Epithelial cell of prostate (primary cell): ENCODE measurements around the gene TUBB4B.
A peak's percentile ranks its signal among the peaks of the same experiment; 100 is the strongest.

ENCODE experiments used
- DNase-seq: peaks from one replicate; pipeline ENCODE4 v3.0.0-alpha.2; 2011; ENCODE audit warnings: low read depth, low spot score
- H3K27ac ChIP-seq: fragments of 450-650 bp; 2 replicates; pipeline ENCODE4 v1.5.1; 2017; ENCODE audit warnings: mild to moderate bottlenecking

TUBB4B gene

DNA sequence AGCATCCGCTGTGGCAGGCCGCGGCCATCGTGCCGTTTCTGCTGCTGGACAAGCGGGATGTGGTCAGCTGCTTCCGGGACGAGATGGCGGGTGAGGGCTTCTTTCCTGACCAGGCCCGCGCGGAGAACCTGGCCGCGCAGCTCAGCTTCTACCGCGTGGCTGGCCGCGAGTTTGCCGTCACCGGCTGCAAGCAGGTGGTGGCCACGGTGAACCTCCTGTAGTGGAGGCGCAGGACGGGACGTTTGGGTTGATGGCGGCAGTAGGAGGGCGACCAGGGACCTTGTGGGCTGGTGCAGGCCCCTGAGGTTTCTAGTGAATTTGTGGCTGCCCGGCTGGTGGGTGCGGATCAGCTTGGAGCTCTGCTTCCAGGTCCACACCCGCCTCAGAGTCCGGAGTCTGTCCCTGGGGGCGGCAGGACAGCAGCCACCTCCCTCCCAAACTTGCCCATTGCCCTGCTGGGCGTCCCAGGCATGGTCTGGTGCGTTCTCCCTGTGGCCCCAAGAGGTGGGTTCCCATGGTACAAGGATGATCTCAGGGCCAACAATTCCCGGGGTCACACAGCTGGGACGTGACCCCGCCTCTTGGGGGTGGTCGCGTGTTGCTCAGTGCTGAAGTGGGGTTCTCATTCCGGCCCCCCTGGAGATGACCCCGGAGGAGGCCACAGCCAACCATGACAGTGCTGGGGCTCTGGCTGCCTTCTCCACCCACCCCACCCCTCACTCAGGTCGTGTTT, 38.8 kb downstream of the TUBB4B start:
- no peak for DNase-seq
- no peak overlapping the region for H3K27ac ChIP-seq

DNA sequence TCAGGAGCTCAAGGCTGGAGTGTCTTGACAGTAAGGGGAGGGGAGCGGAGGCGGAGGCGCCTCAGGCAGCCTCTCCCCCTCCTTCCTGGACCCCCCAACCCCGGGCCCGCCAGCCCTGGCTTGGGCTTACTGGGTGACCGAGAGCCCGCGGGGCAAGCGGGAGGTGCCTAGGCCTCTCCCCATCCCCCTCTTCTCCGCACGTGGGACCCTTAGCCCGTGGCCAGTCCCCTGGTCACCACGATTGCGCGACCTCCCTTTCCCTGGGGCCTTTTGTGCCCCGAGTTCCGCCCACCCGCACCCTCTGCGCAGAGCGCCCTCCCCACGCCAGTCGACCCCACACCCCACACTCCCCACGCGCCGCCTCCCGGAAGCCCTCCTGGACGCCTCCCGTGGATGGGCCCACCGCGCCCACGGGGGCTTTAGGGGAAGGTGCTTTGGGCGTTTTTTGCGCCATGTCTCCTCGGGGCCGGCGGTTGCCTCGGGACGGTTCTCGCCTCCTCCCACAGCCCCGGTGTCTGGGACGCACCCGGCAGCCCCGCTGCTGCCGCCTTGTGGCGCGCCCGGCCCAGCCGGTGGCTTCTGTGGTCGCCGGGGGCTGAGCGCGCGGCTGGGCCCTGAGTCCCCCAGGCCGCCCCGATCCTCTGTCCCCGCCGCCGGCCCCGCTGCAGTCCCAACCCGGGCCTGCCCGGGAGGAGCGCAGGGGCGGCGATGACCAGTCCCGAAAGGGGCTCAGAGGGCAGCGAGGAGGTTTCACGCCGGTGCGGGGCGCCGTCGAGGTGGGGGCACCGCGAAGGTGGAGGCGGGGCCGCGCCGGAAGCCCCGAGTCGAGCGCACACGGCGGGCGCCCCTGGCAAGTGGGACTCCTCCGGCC, 39.6 kb downstream of the TUBB4B start:
- H3K27ac ChIP-seq = no peak overlapping the region
- no peak for DNase-seq

DNA sequence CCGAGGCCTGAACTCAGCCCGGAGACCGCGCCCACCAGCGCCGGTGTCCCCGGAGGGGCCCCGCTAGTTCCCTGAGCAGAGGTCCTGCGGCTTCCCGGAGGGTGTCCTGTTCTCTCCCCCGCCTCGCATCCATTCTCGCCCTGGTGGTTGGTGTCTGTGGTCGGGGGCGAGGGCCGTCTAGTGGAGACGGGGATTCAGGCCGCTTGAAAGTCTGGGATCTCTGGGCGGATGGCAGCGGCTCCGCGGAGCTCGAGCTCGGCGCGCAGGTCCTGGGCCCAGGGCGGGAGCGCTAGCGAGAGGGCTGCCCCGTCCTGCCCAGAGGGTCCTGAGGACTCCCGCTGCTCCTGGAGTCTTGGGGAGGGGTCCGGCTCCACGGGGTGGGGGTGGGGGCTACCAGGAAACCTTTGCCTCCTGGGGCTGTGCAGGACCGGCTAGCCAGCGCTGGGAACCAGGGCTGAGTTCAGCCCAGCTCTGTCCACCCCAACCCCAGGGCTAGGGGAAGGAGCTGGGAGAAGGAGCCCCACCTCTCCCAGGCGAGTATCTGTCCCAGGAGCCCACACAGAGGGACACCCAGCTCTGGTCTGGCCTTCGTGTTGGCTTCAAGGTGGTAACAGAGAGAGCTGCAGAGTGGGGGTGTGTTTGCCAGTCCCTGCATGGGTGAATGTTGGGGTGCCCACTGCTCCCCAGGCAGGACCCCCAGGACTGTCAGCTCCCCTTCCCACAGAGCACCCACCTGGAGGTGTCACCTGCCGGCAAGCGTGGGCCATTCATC, 40.4 kb downstream of the TUBB4B start:
- H3K27ac ChIP-seq = no peak overlapping the region
- no peak for DNase-seq

DNA sequence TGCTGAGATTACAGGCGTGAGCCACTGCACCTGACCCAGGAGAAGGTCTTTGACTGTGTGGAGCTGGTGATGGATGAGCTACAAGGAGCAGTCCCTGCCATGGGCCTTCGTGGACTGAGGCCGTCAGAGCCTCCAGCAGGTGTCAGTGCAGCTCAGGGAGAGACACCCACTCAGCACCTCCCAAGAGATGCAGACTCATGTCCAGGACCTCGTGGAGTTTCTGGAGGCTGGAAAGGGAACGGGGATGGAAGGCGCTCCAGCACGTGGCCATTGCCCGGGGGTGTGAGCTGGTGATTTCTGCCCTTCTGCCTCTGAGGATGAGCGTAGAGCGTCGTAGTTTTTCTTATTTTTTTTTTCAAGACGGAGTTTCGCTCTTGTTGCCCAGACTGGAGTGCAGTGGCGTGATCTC, 45.9 kb downstream of the TUBB4B start:
- DNase-seq = no peak
- no peak overlapping the region for H3K27ac ChIP-seq

DNA sequence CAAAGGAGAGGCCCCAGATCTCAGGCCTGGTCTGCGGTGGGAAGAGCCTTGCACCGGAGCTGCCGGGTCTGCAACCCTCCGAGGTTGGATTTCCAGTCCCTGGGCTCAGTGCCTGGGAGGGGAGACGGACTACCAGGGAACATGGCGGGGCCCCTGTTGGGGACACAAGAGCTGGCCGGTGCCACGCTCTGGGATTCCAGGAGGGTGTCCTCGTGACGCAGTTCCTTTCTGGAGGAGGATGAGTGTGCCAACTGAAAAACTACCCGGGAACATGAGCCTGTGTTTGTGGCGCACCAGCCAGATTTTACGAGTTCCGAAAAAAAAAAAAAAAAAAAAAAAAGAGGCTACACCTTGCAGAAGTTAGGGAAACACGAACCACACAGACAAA, 52.0 kb downstream of the TUBB4B start:
- H3K27ac ChIP-seq = peak overlapping the region; percentile 74

More for the DNA sequence above, 52.0 kb downstream of the TUBB4B start:
- DNase-seq = no peak
